Tibial nerve (tissue), 4 donors: Measurements from ENCODE around the gene TRIP12. TPM values are rescaled to one million over a fixed set of nuclear protein-coding genes. Genes with fewer than 3 reads are reported as not detected.
A peak's percentile ranks its signal among the peaks of the same experiment; 100 is the strongest.
"Not testable (repeated sequence)": the region's sequence is repeated elsewhere in the genome, so short reads cannot be mapped to it uniquely, and the experiment has no call there.

Experiments
- DNase-seq, 2 donors: peaks; one replicate each; pipeline ENCODE4 v3.0.0-alpha.2; 2019; ENCODE audit warnings: low spot score in 2 of 2
- H3K27ac ChIP-seq, 4 donors: fragments of 200-600 bp; sonication (generic) in 3 of 4; one replicate each; pipeline ENCODE4 v1.5.1; 2017 to 2019; ENCODE audit warnings: mild to moderate bottlenecking in 1 of 4
- H3K27me3 ChIP-seq, 2 donors: fragments of 200-600 bp; sonication (generic) in 1 of 2; one replicate each; pipeline versions ENCODE4 v1.5.1 to v1.6.0; 2017 to 2019
- H3K36me3 ChIP-seq, 3 donors: fragments of 200-600 bp; sonication (generic); one replicate each; pipeline ENCODE4 v1.5.1; 2018 to 2019
- H3K4me1 ChIP-seq, 4 donors: fragments of 200-600 bp; sonication (generic) in 3 of 4; one replicate each; pipeline ENCODE4 v1.5.1; 2017 to 2019
- H3K4me3 ChIP-seq, 4 donors: fragments of 200-600 bp; sonication (generic) in 3 of 4; one replicate each; pipeline ENCODE4 v1.5.1; 2017 to 2019; ENCODE audit warnings: mild to moderate bottlenecking in 1 of 4, moderate library complexity in 1 of 4
- H3K9me3 ChIP-seq, 4 donors: fragments of 200-600 bp; sonication (generic) in 3 of 4; one replicate each; pipeline ENCODE4 v1.5.1; 2017 to 2019
- EP300 ChIP-seq, 2 donors: sonication (generic); formaldehyde crosslinking; IDR thresholded peaks; one replicate each; pipeline ENCODE4 v1.6.1; 2017; ENCODE audit warnings: antibody characterized with exemption in 2 of 2, mild to moderate bottlenecking in 1 of 2
- POLR2A ChIP-seq, 2 donors: fragments of 450-650 bp; IDR thresholded peaks; one replicate each; pipeline ENCODE4 v1.6.1; 2017; ENCODE audit warnings: antibody characterized with exemption in 2 of 2, mild to moderate bottlenecking in 2 of 2, moderate library complexity in 2 of 2
- WGBS, 2 donors: methylation state at CpG; one replicate each; pipeline ENCODE4 v1.1.5; 2018; 5-methylcytosine and 5-hydroxymethylcytosine counted together
- total RNA-seq, 4 donors: library from RNA; depleted of rRNA; stranded (reverse); fragments of >200 nt; gene quantifications; one replicate each; pipeline ENCODE4 v1.1.0, GENCODE V29; 2016
- TF ChIP-seq, protein P1 (sequence below), 5 experiments: fragments of 200-600 bp in 3 of 5; fragments of 450-650 bp in 2 of 5; sonication (generic) in 3 of 5; IDR thresholded peaks; one replicate each; pipeline ENCODE4 v1.5.1; 2016 to 2019; ENCODE audit warnings: antibody characterized with exemption in 5 of 5, mild to moderate bottlenecking in 3 of 5, moderate library complexity in 2 of 5

The TRIP12 gene
- total RNA-seq, 4 donors from 2014 or later, result 190 to 210 (median 202) TPM

DNA sequence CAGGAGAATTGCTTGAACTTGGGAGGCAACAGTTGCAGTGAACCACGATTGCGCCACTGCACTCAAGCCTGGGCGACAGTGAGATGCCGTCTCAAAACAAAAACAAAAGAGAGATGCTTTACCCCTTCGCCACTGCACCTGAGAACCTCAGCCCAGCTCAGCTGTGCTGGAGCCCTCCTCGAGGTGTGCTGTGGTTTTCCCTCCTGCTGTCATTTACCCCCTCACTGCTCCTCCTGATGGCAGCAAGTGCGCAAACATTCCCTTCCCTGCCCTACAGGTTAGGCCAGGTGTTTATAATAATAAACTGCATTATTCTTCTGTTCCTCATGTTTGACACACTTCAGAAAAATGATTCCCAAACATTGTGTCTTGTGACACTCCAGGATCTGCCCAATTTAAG, 8.8 kb upstream of the TRIP12 start:
- no peaks in the 10 kb centered on the region for H3K27me3 ChIP-seq
- WGBS, 2 donors, result 90 to 94% methylated on average over 7 of the region's 7 CpGs
- no peak for DNase-seq
- peaks cover 0 to 22% (median 0%) of the 10 kb centered on the region in 3 donors for H3K36me3 ChIP-seq
- H3K4me3 ChIP-seq, result no peak overlapping the region
- no peak overlapping the region for H3K27ac ChIP-seq
- TF ChIP-seq POLR2A (IDR thresholded peaks at IDR 0.05) (no peak), EP300 (IDR thresholded peaks at IDR 0.05) (no peak)
- TF ChIP-seq, protein P1, sequence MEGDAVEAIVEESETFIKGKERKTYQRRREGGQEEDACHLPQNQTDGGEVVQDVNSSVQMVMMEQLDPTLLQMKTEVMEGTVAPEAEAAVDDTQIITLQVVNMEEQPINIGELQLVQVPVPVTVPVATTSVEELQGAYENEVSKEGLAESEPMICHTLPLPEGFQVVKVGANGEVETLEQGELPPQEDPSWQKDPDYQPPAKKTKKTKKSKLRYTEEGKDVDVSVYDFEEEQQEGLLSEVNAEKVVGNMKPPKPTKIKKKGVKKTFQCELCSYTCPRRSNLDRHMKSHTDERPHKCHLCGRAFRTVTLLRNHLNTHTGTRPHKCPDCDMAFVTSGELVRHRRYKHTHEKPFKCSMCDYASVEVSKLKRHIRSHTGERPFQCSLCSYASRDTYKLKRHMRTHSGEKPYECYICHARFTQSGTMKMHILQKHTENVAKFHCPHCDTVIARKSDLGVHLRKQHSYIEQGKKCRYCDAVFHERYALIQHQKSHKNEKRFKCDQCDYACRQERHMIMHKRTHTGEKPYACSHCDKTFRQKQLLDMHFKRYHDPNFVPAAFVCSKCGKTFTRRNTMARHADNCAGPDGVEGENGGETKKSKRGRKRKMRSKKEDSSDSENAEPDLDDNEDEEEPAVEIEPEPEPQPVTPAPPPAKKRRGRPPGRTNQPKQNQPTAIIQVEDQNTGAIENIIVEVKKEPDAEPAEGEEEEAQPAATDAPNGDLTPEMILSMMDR (IDR thresholded peaks at IDR 0.05), result no peak
- peaks cover 0 to 3% (median 0%) of the 10 kb centered on the region in 4 donors for H3K9me3 ChIP-seq
- H3K4me1 ChIP-seq, result no peaks in the 10 kb centered on the region

DNA sequence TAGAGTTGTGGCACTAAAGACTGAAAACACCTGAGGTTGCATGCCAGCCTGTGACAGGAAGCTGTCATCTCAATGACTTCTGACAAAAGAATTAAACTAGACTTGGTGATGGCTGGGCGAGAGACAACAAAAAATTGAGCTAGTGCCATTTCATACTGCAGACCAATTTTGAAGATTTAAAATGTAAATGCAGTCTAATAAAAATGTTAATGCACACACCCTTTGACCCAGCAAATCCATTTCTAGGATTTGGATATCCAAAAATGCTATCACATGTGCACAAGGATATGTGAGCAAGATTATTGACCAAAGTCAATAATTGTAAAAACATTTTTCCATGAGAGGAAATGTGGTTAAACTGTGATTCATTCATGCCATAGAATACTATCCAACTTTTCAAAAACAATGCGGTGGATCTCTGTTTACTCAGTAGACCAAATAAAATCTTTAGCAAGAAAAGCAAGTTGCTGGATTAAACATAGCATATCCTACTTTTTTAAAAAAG, 6.1 kb upstream of the TRIP12 start:
- no peak for DNase-seq
- TF ChIP-seq EP300 (IDR thresholded peaks at IDR 0.05), result no peak
- TF ChIP-seq, protein P1 (IDR thresholded peaks at IDR 0.05), result no peak
- TF ChIP-seq POLR2A (IDR thresholded peaks at IDR 0.05), result no peak
- Histone ChIP-seq H3K27ac (no peak overlapping the region), H3K36me3 (no peaks in the 10 kb centered on the region), H3K9me3 (no peaks in the 10 kb centered on the region), H3K4me3 (no peak overlapping the region), H3K27me3 (no peaks in the 10 kb centered on the region), H3K4me1 (peaks cover 0 to 11% (median 7%) of the 10 kb centered on the region in 4 donors)
- 77 to 78% methylated on average over 2 of the region's 2 CpGs for WGBS, 2 donors

DNA sequence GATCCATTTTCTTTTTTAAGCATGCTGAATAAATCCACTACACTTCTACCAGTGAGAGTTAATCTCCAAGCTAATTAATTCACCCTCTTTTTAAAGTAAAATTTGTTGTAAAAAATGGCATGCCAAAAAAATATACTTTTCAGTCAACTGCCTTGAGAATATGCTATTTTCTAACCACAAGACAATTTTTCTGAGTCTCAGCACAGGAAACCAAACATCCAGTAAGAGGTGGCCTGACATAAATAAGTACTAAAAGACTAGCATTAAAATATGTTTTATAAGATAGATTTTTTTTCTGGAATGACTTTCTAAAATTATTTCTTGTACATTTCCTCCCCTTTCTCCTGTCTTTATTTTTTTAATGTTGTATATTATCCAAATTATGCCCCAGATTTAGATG, 3.4 kb upstream of the TRIP12 start:
- no peaks in the 10 kb centered on the region for H3K36me3 ChIP-seq
- no peaks in the 10 kb centered on the region for H3K9me3 ChIP-seq
- no peak for DNase-seq
- H3K27me3 ChIP-seq, result no peaks in the 10 kb centered on the region
- H3K27ac ChIP-seq, result no peak overlapping the region
- peaks cover 0 to 12% (median 9%) of the 10 kb centered on the region in 4 donors for H3K4me1 ChIP-seq
- TF ChIP-seq EP300 (IDR thresholded peaks at IDR 0.05) (no peak), POLR2A (IDR thresholded peaks at IDR 0.05) (no peak)
- TF ChIP-seq, protein P1 (IDR thresholded peaks at IDR 0.05), result no peak
- no peak overlapping the region for H3K4me3 ChIP-seq

DNA sequence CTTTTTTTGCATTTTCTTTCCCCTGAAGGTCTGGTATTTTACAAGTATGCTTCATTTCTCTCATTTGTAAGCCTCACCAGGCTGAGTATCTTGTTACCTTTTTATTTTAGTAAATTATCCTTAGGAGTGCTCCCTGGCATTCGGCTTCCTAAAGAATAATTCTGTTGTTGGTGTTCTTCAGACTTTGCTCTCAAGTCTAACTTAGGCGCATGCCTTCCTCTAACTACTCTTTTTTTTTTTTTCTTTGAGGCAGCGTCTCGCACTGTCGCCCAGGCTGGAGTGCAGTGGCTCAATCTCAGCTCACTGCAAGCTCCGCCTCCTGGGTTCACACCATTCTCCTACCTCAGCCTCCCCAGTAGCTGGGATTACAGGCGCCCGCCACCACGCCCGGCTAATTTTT, 2.7 kb upstream of the TRIP12 start:
- H3K4me3 ChIP-seq, H3K27ac ChIP-seq, DNase-seq, H3K36me3 ChIP-seq, H3K27me3 ChIP-seq, H3K9me3 ChIP-seq: not testable (repeated sequence)
- WGBS, 2 donors, result 97% methylated on average over 10 of the region's 10 CpGs
- H3K4me1 ChIP-seq, result peaks cover 0 to 19% (median 15%) of the 10 kb centered on the region in 4 donors

DNA sequence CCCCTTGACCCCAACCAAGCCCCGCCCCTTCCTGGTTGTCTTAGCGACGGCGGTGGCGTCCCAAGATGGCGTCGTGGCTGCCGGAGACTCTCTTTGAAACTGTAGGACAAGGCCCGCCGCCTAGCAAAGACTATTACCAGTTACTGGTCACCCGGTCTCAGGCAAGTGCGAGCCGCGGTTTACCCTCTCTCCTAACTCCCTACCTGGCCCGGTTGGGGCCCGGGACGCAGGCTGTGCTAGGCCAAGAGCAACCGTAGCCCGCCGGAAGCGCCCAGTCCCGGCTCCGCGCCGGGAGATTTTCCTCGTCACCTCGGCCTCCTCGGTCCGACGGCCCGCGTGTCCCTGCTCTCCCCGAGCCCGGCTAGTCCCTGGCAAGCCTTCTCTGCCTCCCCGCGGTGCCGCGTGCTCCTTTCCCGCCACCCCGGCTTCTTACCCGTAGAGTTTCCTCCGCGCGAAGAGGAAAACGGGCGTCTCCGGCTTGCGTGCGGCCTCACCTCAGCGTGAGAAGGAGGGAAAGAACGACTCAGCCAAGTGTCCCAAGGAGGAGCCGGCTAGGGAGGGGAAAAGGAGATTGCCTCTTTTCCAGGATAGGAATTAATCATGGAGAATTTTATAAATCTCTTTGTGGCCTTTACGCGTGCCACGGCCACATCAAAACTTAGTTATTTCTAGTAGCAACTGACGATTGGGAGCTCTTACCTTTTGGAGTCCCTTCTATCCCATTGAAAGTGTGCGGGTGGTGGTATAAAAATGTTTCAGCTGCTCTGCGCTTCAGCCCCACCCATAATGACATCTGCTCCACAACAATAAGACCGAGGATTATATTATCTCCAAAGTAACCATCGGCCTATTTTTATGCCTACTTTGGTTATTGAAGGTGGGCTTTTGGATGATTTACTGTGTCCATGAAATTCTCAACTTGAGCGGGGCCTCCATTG, 909 bp upstream of the TRIP12 start, which contains the start of gene FBXO36:
Gene FBXO36 (plus strand): TSS at position 55 of the 938 bp plus-strand sequence. CDS start 11 bp downstream, at position 66.
- Histone ChIP-seq H3K4me3 (peak within 1 kb of the TSS; percentile 69 to 97 (median 96)), H3K4me1 (peaks cover 0 to 33% (median 18%) of the 10 kb centered on the region in 4 donors), H3K27ac (peak within 1 kb of the TSS; percentile 94 to 99 (median 95)), H3K9me3 (no peaks in the 10 kb centered on the region), H3K36me3 (peaks cover 0 to 4% (median 0%) of the 10 kb centered on the region in 3 donors), H3K27me3 (no peaks in the 10 kb centered on the region)
- peak; percentile 71 to 88 for DNase-seq
- 1% methylated on average over 35 to 53 of the region's 61 CpGs for WGBS, 2 donors
- TF ChIP-seq, protein P1 (IDR thresholded peaks at IDR 0.05), result no peak
- TF ChIP-seq EP300 (IDR thresholded peaks at IDR 0.05) (no peak), POLR2A (IDR thresholded peaks at IDR 0.05) (no peak)
